GM12875 (cell line): Measurements from ENCODE around the gene MAGEF1.

Experiments
- H3K4me3 ChIP-seq: one replicate; pipeline ENCODE4 v1.5.1; 2011; ENCODE audit warnings: low read depth, low read length, control low read depth
- TF ChIP-seq, protein P1 (sequence below): IDR thresholded peaks from 2 replicates; pipeline ENCODE4 v1.5.1; 2011; ENCODE audit warnings: low read depth, mild to moderate bottlenecking, control low read depth, inconsistent platforms, low read length, moderate library complexity, borderline replicate concordance; ENCODE audit not compliant: insufficient read depth

The MAGEF1 gene

DNA sequence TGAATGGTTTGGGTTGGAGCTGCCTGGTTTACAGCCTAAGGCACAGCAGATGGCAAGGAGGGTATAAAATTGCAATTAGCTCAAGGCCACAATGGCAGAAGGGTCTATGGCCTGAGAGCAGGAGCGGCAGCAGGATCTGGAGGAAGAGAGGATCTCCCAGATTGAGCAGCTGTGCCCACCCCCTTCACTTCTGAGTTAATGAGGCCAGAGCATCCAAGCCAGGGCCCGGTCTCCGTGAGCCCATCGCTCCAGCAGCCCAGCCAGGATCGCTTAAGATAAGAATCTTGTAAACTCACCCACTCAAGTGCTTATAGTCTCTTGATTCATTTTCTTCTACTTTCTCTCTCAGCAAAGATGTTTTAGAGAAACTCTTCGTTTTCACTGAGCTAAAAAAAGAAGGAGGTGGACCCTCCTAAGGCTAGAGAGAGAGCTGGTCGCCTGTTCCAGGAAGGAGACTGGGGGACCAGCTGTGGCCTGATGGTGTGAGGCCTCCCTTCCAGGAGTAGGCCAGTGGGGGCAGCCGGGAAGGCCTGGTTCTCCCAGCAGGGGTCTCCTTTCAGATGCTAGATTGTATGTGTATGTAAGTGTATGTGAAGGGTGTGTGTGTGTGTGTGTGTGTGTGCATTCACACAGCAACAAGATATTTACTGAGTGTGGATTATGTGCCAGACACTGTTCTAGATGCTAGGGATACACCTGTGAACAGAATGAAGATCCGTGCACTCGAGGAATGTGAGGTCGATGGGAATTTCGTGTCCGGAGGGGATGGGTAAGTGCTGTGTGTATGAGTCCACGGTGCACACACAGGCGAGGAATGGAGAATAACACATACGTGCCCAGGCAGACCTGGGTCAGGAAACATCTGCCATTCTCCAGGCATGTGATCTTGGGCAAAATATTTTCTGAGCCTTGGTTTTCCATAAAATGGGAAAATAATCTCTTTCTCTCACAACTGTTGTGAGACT, 18.6 kb downstream of the MAGEF1 start:
- no peak overlapping the region for H3K4me3 ChIP-seq
- TF ChIP-seq, protein P1, sequence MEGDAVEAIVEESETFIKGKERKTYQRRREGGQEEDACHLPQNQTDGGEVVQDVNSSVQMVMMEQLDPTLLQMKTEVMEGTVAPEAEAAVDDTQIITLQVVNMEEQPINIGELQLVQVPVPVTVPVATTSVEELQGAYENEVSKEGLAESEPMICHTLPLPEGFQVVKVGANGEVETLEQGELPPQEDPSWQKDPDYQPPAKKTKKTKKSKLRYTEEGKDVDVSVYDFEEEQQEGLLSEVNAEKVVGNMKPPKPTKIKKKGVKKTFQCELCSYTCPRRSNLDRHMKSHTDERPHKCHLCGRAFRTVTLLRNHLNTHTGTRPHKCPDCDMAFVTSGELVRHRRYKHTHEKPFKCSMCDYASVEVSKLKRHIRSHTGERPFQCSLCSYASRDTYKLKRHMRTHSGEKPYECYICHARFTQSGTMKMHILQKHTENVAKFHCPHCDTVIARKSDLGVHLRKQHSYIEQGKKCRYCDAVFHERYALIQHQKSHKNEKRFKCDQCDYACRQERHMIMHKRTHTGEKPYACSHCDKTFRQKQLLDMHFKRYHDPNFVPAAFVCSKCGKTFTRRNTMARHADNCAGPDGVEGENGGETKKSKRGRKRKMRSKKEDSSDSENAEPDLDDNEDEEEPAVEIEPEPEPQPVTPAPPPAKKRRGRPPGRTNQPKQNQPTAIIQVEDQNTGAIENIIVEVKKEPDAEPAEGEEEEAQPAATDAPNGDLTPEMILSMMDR, result no peak

DNA sequence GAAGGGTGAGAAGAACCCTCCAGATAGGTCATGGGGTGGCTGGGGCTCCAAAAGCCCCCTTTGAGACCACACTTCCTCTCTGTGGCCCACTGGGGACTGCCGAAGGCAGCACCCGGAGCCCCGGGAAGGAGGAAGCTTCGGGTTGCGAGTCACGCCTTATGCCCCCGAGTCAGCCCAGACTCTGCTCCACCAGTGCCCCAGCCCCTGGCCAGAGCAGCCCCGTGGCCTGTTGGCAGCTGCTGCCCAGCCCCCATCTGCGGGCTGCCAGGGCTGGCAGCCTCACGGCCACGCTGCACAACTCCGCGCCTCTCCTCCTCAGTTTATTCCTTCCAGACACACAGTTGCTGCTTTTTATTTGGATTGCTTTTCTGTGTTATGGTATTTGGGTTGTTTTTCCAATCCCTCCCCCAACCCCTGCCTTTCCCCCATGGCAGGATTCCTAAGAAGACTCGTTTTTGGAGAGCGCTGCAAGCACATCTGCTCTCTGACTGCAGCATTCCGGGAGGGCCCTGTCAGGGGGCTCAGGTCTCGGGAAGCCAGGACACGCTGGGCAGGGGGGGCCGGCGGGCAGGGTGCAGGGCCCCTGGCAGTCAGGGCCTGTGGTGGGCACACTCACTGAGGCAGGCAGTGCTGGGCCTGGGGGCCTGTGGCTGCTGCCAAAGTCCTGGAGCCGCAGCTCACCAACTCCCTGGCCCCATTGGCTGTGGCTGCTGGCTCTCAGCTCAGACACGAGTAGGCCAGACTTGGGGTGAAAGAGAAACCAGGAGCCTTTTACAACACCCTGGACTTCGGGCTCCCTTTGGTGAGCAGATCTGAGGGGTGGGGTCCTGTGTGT, 20.2 kb downstream of the MAGEF1 start:
- H3K4me3 ChIP-seq, result no peak overlapping the region
- TF ChIP-seq, protein P1, result no peak

DNA sequence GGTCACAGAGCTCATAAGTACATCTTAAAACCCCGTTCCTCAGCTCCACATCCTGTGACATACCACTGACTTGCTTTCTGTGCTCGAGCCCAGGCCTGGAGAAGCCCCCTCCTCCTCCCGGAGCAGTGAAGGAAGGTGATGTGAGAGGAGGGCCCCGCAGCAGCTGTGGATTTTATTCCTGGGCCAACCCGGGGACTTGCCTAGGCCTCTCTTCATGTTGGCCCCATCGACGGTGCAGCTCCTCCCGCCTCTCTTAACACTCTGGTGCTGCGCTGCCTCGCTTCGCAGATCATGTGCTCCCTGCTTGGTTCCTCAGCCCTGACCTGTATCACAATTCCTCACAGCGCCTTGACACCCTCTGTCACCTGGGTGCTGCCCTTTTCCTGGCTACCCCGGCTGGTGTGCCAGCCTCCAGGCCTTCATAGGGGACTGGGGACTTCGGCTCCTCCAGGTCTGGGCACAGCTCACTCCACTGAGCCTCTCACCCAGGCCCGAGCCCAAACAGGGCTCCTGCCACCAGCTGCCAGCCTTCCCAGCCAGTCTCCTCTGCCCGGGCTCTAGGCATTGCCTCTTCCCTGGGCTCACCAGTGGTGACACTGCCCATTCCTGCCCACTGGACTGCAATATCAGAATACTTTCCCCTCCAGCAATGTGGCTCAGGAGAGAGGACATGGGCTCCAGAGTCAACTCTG, 21.5 kb downstream of the MAGEF1 start:
- TF ChIP-seq, protein P1, result no peak
- H3K4me3 ChIP-seq, result no peak overlapping the region

DNA sequence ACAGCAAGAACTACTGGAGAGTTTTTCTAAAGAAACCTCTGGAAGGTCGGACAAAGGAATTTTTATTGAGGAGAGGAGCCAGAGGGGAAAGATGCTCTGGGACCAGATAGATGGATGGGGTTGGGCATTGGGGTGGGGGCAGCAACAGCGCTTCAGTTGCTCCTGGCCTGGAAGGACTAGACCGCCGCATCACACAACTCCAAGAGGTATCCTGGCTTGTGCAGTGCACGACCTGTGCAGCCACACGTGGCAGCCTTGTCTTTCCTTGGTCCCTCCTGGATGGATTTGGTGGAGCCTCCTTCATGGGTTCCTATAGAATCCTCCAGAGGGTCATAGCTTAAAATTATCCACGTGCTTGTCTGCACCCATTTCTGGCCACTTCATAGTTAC, 23.0 kb downstream of the MAGEF1 start:
- TF ChIP-seq, protein P1, result no peak

DNA sequence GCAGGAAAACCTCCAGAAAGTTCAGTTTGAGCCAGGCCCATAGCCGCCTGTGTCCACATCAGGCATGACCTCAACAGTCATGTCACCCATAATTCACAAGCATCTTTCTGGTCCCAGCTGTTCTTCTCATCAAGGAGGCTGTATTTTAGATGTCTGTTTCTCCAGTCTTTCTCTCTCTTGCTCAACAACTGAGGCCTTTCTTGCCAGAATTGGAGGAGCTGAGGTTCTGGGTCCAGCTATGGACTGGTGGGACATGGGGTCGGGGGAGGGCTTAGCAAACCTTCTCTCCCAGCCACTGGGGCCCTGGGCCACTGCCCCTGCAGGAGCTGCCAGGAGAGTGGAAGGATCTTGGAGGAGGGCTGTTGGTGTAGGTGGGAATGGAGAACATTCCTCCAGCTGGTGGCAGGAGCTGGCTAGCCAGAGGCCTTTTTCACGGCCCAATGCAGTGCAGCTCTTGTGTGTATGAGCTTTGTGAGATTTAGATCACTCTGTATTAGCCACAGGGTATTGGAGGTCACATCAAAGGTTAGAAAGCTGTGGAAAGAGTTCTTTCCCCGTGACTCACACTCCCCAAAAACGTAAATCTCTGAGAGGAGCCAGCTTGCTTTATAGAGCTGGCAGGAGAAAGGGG, 23.5 kb downstream of the MAGEF1 start:
- H3K4me3 ChIP-seq, result no peak overlapping the region
- TF ChIP-seq, protein P1, result no peak

More for the DNA sequence above, 23.0 kb downstream of the MAGEF1 start:
- no peak overlapping the region for H3K4me3 ChIP-seq

DNA sequence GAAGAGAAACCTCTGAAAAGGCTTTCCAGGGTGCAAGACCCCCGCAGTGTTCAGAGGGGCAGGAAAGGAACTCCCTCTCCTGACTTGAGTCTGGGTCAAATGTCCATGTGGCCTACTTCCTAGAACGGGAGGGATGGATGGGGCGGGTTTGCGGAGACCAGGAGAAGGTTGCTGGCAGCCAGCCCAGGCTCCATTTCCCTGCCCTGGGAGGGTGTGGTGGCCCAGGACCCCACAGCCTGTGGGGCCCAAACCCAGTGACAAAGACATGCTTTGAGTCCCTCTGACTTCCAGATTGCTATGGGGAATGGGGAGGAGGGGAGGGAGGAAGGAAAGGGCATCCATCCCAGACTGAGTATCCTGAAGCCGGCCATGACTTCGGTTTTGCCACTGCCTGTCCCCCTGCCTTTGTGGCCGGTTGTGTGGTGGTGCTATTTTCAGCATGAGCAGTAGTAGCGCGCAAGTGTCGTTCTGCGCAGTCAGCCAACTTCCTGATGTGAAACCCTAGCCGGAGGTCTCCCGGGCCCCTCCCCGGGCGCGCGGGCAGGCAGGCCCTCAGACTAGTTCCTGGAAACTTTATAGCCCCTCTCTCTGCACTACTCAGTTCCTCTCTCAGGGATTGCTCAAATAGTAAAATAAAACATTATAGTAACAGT, 24.4 kb downstream of the MAGEF1 start:
- no peak overlapping the region for H3K4me3 ChIP-seq
- TF ChIP-seq, protein P1, result no peak
